Measurements from ENCODE around the gene KBTBD12.

KBTBD12 gene

DNA sequence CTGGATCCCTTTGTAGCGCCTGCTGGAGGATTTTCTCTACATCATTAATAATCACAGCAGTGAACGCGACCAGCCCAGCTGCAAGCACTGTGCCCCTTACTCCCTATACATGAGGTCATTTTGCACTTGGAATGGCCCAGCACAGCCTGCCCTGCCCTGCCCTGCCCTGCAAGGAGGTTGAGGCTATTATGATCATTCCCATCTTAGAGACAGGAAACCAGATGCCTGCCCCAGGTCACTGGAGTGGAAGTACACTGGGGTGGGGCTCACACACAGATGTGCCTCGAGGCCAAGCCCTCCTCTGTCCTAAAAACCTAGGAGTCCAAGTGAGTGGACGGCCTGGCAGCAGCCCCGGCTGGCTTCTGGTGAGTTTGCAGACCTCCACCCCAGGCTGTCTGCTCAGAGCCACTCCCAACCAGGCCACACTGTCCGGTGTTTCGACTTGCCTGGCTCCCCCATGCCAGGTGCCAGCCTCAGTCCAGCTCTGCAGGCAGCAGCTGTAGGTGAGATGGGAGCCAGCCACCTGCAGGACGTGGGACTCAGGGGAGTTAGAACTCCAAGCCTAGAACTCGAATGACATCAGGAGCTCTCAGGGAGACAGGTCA lies 106.8 kb downstream of the KBTBD12 start:
- DNase-seq: no peak

DNA sequence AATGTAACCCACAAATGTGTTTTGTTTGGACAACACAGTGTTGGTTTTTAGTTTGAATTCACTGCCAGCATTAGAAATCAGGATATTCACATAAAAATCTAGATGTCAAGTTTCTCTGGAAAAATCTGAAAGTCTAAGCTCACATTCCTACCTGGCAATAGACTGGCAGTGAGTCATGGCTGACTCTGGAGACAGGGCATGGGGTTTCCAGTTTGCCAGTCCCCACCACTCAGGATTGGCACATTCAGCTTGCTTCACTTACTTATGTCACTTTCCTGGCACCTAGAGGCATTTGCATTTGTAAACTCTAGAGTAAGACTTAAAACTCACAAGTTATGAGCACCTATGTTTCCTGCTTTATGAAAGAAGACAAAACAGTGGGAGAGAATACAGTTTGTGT lies 118.1 kb downstream of the KBTBD12 start:
- no peak for DNase-seq

- DNase-seq: no peak
Measured at GRCh38 chr3:128036119-128036518, 121.1 kb downstream of the KBTBD12 start.

All from activated effector memory CD4-positive, alpha-beta T cell treated with anti-CD3 and anti-CD28 coated beads, Interleukin-2, amount 50 U/mL, for 16 hours (primary cell).